DMS114 treated with DMSO at 0.1 percent for 48 hours (cell line): ENCODE results near the gene SORBS2.

Experiments used
- DNase-seq: peaks from one replicate; lab custom pipeline; 2025; ENCODE audit not compliant: unreplicated experiment; lab: John Stamatoyannopoulos, UW

The SORBS2 gene

DNA sequence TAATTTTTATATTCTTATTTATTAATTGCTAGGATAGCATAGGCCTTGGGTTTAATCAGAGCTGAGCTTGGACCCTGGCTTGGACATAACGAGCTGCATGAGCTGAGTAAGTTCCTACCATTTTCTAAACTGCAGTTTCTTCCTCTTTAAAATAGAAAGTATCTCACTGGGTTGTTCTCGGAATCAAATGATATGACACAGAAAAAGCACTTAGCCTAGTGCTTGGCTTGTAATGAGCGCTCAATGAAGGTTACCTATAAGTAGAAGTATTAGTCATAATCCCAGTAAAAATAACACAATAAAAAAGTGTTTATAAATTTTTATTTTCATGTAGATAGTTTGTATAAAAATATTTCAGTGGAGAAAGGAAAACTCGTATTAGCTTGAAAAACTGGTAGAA is 163.4 kb downstream of the SORBS2 start:
- no peak for DNase-seq

DNA sequence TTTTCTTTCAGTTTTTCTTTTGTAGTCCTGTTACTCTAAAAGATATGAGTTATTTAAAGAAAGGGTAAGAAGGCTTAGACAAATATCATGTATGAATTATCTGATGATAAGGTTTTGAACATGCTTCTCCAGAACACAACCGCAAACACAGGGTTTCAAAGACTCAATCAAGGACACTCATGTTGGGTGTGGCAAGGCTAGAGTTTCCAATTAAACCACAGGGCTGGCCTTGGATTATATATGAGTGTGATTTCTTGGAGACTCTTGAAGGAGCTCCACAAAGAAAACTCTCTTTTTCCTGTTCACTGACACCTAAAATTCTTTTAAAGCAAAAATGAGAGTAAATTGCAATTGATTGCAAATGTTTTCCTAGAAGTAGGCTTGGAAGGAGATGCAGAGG is 166.6 kb downstream of the SORBS2 start:
- DNase-seq, result no peak

DNA sequence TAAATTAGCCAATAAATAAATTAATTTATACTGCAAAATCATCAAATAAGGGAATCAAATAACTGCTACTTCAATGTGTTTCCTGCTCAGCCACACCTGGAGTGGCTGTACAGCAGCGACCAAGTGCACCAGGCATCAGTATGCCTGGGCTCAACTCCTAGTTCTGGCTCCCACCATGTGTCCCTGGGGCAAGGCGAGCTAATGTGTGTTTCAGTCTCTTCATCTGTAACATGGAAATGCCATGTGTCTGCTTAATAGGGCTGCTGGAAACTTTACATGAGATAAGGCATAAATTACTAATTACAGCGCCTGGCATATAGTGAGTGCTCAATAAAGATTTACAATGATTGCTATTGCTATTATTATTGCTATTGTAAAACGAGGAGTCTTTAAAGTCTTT is 167.6 kb downstream of the SORBS2 start:
- no peak for DNase-seq

DNA sequence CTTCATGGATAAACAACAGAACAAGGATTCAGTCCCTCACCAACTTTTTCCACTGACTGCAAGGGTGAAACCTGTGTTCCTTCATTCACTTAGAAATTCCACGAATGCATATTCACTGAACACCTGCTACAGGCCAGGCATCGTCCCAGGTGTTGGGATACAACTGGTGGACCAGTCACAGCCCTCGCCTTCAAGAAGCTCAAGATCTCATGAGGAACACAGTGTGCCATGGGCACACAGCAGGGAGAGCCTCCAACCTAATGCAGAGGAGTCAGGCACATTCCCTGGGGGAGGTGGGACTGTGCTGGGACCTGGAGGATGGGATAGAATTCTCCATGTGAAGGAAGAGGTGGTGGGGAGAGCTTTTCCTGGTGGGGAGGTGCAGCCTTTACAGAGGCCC is 169.1 kb downstream of the SORBS2 start:
- DNase-seq, result no peak

DNA sequence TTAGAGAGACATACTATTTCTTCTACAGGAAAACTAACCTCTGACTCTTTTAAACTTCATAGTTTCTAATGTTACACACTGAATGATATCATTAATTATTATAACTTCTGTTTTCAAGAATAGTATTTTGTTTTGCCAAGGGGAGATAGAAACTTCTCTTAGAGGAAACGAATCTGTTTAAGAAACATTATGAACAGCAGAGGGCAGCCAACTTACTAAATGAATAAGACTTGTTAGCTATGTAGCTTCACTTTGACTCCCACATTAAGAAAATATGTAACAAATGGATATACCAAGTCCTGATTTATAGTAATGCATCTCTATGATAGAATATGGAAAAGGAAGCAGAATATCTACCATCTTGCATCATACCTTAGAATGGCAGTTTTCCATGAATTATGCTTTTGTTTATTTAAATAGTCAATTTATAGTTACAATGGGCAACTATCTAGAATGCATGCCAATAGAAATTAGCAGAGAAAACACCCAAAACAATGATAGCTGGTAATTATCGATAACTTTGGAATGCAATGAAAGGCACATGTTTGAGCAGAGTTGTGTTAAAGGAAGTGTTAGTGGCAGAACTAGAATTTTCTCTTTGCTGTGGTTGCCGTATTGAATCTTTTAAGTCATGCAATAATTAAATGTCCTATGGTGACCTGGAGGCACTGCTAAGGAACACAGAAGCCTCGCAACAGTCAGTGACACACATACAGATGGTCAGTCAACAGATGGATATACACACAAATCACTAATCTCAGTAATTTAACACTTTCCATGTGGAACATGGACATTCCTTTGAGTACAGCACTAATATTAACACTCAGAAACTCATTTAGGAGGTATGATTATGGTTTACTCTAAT is 171.0 kb downstream of the SORBS2 start:
- DNase-seq, result peak; percentile 64

DNA sequence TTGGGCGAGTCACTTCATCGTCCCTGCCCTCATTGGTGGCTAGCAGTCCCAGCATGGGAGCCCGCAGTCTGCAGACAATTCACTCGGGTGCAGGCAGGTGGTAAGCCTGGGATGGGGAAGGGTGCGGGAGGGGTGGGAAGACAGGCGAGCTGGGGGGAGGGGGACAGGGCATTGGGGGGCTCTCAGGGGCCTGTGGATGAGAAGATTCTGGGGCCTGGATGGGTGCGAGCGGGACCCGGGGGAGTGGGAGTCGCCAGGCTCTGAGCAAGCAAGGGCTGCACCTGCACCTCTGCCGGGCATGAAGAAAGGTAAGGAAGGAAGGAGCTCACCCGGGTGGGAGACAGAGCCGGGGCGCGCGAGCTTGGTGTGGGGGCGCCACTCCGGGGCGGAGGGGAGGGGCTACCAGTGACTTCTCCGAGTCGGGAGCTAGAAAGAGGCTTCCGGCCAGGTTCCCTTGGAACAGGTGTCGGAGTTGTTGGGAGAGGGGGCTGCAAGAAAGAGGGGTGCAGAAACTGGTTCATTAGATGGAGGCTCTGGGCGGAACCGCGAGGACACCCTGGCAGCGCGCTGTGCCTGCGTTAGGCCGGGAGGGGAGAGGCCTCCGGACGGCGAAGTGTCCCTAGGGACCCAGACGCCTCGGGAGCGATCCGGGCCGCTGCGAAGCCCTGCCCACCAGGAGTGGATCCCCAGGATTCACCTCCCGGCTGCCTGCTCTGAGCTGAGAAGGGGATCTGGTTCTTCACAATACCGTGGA is 173.3 kb downstream of the SORBS2 start:
- DNase-seq, result no peak

DNA sequence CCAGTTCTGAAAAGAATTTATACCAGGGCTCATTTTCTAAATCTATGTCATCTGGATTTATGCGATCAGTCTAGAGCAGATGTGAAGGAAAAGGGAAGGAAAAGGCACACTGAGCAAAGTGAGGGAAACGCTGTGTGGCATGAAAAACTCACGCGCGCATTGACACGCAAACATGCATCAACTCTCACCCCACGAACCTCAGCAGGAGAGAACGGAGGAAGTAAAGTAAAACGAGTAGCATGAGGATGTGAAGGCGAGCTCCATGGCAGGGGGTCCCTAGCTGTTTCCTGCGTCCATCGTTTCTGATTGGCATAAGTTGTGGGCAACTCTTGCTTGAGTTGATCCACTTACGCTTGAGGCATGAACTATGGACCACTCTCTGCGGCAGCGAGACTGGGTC is 173.9 kb downstream of the SORBS2 start:
- no peak for DNase-seq

DNA sequence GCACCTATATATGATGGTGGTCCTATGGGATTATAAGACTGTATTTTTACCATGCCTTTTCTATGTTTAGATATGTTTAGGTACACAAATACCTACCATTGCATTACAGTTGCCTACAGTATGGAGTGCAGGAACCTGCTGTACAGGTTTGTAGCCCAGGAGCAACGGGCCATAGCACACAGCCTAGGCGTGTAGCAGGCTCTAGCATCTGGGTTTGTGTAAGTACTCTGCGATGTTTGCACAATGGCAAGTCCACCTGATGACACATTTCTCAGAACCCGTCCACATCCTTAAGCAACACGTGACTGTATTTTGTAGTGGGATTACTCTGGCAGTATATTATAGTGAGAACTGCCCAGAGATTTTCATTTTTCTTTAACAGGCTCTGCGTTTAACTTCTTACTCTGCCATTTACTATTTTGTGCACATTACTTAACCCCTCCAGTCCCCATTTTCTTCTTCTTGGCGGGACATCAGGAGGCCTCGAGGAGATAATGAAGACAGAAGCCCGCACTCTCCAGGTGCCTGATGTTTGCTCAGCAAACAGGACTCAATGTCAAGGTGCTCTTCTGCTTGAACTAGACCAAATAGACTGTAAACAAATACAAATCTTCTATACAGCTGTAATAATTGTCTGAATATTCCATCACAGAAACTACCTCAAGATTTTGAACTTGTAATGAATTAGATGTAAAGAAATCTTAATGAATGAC is 174.7 kb downstream of the SORBS2 start:
- no peak for DNase-seq

DNA sequence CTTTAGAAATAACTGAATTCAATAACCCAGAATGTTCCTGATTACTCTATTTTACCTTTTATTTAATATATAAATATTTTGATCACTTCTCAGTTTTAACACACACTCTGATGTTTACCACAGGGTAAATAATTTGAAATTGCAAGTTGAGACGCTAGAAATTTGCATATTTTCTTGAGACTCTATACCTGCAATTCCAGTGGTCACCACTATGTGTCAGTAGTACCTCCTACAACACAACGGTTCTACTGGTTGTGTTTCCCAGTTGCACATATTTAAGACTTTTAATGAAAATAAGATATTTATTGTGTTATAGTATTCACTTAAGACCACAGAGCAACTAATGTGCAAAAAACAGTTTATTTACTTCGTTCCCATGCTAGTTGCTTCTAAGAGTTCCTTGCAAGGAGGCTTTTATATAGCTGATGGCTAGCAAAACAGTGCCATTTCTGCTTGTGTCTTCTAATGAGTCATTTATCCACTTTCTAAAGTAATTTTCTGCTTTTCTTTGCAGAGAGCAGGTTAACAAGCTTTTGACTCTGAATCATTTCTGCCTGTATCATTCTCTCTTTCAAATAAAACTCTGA is 177.8 kb downstream of the SORBS2 start:
- DNase-seq, result no peak

DNA sequence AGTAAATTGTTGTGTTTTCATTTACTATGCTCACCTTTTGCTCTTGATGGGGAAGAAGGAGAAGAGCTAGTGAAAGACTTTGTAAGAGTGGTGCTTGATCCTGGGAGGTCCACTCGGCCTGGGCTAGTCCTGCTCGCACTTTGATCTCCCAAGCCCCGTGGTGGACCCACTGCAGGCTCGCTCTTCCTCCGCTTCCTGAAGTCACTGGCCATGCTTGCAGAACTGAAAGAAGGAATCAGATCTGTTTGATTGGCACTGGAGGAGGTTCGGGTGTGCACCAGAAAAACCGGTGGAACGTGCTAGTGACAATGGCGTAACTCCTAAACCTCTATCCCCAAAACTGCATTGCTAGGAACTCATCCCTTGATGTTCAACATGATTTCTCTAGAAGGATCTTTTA is 185.2 kb downstream of the SORBS2 start:
- no peak for DNase-seq

DNA sequence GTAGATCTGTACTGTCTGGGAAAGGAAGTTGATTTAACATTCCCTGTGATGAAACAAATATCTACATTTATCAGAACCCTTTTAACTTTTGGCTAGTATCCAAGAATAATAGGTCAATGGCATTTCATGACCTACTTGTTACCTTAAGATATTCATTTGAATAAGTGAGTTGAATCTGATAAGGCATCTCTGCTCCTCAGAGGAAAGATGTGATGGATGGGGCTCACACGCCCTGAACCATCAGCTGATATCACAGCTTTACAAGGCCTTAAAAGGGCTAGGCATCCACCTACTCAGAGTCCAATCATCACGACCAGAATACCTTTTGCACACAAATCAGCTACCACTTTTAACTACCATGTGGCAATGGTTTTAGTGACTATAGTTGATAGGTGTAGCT is 186.5 kb downstream of the SORBS2 start:
- no peak for DNase-seq

DNA sequence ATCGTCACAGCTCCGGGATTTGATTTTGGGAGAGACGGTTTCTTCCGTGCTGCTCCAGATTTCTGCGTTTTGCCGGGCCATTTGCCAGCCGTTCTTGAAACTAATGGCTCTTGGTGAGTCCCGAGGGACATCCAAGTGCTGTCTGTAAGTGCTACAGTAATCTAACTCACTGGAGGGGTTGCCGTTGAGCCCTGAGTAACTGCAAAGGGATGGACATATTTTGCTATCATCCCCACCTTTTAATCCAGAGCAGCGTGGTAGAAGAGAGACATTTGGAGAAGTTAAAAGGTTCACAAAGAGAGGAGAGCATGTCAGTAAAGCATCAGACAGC is 187.8 kb downstream of the SORBS2 start:
- DNase-seq, result no peak

DNA sequence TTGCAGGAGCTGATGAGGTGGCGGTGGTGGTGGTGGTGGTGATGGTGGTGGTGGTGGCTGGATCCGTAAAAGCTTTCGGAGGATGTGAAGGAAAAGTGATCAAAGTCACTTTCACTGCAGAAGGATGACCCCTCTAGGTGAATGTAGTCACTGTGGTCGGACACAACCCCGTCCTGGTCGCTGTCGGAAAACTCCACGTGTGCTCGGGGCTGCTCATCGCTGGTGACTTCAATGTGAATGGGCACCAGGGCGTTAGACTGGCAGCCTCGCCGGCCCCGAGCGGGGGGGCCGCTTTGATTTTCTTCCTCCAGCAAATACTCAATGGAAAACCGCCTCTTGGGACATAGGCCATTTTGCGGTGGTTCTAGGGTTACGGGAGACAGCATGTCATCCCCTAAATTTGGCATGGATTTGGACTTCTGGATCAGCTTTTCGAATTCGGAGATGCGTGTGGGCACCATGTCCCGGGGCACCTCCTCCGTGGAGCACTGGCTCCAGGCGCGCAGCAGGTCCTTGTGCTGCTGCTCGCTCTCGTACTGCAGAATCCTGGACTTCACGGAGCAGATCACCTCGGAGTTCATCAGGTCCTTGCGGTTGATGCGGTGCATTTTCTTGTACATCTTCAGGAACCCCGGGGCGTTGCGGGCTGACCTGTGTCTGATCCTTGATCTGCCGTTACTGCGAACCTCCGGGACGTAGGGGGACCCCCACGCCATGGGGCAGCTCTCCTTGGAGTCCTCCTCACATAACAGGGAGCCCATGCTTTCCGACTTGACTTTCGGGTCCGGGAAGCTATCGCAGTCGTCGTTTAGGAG is 188.3 kb downstream of the SORBS2 start:
- DNase-seq, result no peak

DNA sequence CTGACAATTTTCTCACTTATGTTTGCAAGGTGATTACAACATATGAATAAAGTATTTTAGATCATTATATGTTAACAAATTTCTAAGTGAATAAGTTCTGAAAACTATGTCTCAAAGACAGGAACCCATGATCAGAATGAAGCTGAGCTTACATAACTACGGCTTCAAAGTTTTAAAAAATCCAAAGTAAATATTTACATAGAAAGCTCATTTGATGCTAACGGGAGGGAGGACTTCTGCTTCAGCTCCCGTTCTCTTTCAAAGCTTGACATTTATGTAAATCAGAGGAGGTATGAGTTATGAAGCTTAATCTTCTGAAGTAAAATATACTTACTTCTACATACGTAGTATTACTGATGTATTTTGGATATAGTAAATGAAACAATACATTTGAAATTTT is 203.8 kb downstream of the SORBS2 start:
- no peak for DNase-seq

DNA sequence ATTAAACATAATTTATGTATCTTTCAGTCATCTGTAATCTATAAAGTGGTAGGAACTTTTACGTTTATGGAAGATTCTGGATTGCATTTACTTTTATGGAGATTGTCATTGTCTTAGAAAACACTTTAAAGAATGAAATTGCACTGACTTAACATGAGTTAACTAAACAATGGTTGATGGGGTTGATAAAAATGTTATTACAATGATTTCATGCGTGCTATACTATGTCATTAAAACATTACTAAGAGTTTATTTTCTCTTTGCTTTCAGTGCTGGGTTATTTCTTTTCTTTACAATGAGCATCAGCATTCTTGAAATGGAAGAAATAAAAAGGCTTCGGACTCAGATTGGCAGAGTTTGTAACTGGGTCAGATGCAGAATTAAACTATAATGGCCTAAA is 209.6 kb downstream of the SORBS2 start:
- no peak for DNase-seq

DNA sequence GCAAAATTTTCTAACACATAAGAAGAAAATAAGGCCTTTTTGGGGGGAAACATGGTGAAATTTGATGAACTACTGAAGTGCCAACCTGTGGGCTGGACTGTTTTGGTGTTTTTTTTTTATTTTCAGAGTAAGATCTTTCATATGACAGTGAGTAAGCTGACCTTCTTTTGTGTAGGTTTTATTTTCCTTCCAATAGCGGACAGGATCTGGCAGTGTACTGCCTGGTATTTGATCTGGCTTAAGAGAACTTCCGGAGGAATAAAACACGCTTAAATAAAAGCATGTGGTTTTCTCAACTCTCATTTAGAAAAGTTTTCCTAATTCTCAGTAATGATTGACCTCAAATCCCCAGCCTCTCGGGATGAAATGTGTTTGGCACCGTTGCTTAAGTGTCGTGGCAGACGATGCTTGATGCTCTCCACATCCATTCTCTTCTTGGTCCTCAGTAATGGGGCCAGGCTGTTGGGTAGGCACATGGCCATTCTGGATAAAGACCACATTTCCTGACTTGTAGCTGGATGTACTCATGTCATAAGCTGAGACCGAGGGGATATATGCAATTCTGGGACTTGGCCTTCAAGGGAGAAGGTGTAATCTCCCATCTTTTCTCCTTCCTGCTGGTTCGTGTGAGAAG is 211.1 kb downstream of the SORBS2 start:
- no peak for DNase-seq

DNA sequence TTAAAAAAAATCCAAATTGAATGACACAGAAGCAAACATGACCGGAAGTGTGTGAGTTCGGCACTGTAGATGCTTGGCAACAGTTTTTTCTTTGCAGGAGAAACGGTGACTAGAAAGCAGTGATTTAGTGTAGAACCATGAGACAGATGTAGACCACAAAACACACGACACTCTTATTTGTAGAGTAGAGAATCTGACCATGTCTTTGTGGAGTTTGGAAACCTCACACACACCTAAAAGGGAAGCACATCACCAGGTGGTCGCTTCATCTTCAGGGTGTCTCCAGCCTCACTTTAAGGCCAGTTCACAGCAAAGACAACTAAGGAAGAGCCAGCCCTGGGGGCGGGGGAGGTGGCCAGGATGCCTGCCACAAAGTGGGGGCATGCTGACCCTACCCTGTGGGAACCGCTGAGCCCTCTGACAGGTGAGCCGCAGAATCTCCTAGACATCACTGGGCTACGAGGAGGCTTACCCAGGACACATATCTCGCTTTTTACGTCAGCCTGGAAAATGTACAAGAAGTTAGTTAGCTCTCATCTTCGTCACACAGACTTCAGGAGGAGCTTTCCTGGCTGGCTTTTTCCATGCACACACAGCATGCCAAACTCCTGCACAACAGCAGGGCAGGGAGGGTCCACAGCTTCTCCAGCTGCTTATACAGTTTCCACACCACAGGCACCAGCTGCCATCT is 212.3 kb downstream of the SORBS2 start:
- no peak for DNase-seq

DNA sequence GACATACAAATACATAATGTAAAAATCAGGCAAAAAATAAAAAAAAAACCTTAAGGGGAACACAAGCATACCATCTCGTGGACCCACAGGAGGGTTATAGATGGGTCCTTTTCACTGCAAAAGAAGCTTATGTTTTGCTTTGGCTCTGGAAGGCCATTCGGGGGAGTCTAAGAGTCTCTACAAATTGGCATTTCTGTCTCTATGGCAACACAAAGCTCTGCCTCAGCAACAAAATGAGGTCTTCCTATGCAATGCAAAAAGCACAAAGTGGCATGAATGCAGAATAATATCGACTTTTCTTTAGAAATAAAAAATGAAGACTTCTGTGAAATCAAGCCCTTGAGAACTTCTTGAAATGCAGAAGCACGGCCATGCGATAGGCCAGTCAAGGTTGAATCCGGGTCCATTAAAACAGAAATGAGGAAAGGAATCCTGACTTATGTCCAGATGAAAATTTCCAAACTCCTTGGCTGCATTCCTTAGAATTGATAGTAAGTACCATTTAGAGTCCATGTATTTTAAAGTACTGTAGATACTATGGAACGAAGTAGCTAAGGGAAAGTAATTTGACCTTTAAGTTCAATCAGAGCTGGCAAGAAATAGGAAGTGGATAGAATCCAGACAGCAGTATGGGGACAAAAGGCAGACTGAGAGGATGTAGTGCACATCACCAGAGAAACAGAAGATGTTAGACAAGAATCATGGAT is 213.0 kb downstream of the SORBS2 start:
- no peak for DNase-seq

DNA sequence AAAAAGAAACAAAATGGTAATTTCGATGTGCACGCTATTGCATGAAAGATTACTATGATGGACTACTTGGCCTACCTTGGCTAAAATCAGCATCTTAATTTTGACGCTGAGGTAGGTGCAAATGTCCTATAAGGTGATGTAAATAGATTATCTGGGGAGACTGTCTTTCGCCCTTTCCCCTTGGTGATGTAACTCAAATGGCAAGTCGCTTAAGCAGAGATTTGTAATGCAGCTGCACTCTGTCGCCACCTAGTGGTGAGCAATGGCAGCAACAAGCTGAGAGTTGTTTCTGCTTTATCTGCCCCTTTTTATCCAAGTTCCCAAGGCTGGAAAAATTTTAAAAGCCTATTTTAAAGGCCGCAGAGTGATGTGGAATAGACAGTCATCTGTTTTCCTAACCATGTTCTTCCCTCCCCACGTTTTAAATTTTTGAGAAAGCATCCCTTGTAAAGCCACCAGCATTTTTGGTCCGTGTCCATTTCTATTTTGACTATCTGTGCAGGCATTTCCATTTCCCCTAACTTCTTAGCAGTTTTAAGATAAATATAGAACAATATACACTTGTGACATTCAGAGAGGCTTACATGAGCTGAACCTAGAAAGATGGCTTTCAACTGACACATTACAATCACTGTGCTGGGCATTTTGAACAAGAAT is 214.3 kb downstream of the SORBS2 start:
- peak; percentile 18 for DNase-seq
